Fibroblast of lung (primary cell): Measurements from ENCODE around the gene STON1.

ENCODE experiments used
- CTCF ChIP-seq, 2 donors: IDR thresholded peaks in 1 of 2; conservative IDR thresholded peaks in 1 of 2; 1 replicate in 1 of 2; 2 replicates in 1 of 2; pipeline ENCODE4 v1.5.1; 2011 to 2012; ENCODE audit warnings: low read length in 2 of 2, control low read depth in 1 of 2, inconsistent platforms in 1 of 2, low read depth in 1 of 2, mild to moderate bottlenecking in 1 of 2
- EZH2 ChIP-seq: IDR thresholded peaks from 2 replicates; pipeline ENCODE4 v1.5.1; 2012; ENCODE audit warnings: low read length, control low read depth, mild to moderate bottlenecking; ENCODE audit errors: missing control alignments

GRCh38 chr2:48528431-48528830 is 1.5 kb upstream of the STON1 start:
- TF ChIP-seq CTCF (conservative IDR thresholded peaks at IDR 0.05 in 1 of 2, IDR thresholded peaks at IDR 0.05 in 1 of 2; ENCODE audit: low read depth in 1 of 2, low read length in 2 of 2) (no peak), EZH2 (no peak)
